ENCODE data around the gene TPD52L1.

DNA sequence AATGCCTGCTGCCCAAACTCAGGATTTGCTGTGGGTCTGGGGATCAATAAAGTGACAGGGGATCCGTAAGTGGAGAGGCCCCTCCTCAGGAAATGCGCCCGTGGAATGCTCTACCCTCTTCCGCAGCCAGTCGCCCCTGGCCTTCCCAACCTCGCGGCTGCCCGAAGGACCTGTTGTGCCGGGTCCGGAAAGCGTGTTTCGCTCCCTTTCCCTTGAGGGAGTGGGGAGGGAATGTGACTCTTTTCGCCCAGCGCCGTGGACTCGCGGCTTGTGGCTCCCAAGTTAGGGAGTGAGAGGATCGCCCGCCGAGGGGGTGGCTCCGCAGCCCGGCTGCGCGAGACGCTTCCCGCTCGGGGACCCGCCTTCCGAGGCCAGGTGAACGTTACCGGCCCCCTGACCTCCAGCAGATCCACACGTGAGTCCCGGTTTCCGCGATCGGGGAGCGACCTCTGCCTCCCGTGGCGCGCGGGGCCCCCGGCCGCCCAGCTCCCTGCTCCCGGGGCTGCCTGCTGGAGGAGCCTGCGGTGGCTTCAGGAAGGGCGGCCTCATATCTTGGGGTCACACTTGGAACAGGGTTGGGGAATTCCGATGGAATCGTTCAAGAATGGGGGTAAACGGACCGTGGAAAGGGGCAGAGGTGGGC is 666 bp downstream of the TPD52L1 start:
- TF ChIP-seq, protein P1, sequence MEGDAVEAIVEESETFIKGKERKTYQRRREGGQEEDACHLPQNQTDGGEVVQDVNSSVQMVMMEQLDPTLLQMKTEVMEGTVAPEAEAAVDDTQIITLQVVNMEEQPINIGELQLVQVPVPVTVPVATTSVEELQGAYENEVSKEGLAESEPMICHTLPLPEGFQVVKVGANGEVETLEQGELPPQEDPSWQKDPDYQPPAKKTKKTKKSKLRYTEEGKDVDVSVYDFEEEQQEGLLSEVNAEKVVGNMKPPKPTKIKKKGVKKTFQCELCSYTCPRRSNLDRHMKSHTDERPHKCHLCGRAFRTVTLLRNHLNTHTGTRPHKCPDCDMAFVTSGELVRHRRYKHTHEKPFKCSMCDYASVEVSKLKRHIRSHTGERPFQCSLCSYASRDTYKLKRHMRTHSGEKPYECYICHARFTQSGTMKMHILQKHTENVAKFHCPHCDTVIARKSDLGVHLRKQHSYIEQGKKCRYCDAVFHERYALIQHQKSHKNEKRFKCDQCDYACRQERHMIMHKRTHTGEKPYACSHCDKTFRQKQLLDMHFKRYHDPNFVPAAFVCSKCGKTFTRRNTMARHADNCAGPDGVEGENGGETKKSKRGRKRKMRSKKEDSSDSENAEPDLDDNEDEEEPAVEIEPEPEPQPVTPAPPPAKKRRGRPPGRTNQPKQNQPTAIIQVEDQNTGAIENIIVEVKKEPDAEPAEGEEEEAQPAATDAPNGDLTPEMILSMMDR (IDR thresholded peaks at IDR 0.05), result no peak
- no peak for TF ChIP-seq POLR2A (IDR thresholded peaks at IDR 0.05)
